ENCODE data around the gene CAPN1. TPM values are rescaled to one million over a fixed set of nuclear protein-coding genes. Genes with fewer than 3 reads are reported as not detected.
"Not testable (repeated sequence)": the region's sequence is repeated elsewhere in the genome, so short reads cannot be mapped to it uniquely, and the experiment has no call there.

CAPN1 gene
- polyA plus RNA-seq, 3 donors: 109 to 112 (median 109) TPM

DNA sequence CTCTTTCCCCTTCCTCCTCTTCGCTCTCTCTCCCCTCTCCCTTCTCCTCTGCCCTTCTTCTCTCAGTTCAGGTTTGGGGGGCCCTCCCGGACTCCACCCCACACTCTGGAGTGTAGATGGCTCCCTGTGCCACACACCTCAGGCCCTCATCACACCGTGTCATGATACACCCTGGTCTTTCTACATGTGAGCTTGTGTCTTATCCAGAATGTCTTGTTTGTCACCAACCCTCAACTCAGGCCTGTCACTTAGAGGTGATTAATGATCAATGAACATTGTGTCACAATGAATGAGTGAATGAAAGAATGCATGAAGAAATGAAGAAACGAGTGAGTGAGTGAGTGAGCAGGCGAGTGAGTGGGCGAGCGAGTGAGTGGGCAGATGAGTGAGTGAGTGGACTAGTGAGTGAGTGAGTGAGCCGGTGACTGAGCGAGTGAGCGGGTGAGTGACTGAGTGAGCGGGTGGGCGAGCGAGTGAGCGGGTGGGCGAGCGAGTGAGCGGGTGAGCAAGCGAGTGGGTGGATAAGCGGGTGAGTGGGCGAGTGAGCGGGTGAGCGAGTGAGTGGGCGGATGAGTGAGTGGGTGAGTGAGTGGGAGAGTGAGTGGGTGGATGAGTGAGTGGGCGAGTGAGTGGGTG lies 33.8 kb downstream of the CAPN1 start:
- no peak for DNase-seq

DNA sequence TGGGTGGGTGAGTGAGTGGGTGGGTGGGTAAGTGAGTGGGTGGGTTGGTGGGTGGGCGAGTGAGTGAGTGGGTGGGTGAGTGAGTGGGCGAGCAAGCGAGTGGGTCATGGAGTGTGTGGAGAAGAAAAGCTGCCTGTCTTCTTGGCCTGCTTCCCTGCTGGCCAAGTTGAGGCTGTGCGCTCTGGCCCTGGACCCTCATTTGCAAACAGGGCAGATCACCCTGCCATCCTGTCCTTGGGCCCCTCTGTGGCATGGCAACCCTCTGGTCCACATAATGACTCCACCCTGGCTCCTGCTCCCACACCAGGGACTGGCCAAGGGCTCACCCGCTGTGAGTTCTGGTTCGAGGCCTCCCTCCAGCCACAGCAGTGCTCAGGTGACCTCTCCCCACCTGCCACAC lies 35.1 kb downstream of the CAPN1 start:
- DNase-seq: no peak

DNA sequence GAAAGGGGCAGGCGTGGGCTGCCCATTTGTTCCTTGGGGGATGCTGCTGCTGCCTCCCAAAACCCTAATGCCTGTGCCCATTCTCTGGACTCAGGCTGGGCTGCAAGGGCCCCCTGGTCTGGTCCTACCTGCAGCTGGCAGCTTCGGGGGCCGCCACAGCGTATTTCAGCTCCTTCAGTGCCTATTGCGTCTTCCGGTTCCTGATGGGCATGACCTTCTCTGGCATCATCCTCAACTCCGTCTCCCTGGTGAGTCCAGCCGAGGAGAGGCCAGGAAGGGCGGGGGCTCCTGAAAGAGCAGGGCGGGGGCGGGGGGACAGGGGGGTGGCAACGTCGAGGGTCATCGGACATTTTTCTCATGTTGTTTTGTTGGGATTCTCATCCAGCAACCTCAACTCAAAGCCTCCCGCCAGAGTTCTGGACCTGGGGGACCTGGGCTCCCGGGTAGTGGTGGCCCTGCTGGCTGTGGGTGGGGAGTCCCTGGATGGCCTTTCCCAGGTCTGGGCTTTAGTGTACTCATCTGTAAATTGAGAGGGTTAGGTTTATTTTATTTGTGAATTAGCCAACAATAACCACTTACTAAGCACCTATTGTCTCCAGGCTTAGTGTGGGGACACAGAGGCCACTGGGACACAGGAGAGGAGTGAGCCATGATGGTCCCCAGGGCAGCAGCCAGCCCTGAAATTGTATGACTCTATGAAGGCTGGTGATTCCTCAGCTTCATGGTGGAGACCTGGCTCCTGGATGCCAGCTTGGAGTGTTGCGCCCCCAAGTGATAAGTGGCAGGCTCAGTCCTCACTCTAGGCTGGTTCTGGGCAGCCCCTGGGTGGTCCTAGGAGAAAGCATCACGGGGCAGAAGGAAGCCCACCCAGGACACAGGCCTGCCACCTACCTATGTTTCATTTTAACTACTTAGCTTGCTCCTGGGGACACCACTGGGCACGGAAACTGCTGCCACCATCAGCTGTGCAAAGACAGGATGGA lies 36.0 kb downstream of the CAPN1 start:
- DNase-seq: no peak

DNA sequence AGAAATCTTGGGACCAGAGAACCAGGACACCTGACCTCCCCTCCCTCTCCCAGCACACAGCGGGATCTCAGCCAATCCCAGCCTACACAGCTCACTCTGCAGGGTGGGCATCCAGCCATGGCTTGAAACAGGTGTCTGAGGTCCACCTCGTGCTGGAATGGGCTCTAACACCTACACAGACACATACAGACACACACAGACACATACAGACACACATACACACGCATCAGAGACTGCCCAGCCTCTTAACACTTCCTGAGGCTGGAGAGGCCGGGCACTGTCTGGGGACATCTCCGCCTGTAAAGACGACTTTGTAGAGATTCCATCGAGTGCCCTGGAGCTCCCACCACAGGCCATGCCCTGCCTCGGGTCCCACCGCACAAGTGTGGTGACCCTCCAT lies 36.7 kb downstream of the CAPN1 start:
- no peak for DNase-seq

DNA sequence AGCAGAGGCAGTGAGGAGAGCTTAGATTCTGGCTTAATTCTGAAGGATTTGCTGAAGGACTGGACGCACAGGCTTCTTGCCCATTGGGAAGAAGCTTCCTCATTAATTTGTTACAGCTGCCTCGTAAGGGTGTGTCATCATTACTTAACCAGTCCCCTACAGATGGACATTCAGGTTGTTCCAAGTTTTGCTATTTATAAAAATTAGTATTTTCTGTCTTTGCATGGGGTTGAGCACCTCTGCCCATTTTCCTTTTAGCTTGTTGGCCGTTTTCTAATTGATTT lies 38.1 kb downstream of the CAPN1 start:
- no peak for DNase-seq

DNA sequence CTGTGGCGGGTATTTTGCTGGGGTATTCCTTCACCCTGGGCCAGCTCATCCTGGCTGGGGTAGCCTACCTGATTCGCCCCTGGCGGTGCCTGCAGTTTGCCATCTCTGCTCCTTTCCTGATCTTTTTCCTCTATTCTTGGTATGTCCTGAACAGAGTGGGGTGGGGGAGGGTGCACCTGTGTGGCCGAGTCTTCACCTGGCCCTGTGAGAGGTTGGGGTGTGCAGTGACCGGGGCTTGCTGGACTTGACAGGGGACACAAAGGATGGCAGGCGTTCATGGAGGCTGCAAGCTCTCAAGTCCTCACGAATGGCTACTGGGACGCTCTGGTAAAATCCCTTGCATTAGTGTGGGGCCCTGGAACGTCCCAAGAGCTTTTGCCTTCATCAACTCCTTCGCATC lies 39.3 kb downstream of the CAPN1 start:
- DNase-seq: no peak

DNA sequence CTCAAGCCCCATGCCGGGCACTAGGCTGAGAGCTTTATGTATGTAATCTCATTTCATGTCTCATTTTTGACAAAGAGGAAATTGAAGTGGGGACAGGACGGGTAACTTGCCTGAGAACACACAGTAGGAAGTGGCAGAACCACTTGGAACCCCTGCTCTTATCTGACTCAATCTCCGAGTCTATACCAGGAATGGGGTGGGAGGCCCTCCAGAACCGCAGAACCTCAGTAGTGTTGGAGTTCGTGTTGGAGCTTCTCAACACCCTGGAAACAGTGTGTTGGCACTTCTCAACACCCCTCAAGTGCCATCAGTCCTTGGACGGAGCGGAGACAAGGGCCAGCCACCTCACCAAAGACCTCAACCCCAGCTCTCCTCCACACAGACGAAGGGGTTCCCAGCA lies 41.3 kb downstream of the CAPN1 start:
- DNase-seq: no peak

DNA sequence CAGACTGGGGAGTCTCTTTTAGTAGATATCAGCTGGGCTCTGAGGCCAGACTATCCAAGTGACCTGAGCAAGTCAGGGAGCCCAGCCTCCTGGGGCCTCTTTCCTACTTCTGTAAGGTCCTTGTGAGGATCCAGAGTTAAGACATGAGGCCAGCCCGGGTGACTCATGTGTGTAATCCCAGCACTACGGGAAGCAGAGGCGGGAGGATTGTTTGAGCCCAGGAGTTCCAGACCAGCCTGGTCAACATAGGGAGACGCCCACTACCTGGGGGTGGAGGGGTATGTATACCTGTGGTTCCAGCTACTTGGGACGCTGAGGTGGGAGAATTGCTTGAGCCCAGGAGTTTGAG lies 43.2 kb downstream of the CAPN1 start:
- no peak for DNase-seq

DNA sequence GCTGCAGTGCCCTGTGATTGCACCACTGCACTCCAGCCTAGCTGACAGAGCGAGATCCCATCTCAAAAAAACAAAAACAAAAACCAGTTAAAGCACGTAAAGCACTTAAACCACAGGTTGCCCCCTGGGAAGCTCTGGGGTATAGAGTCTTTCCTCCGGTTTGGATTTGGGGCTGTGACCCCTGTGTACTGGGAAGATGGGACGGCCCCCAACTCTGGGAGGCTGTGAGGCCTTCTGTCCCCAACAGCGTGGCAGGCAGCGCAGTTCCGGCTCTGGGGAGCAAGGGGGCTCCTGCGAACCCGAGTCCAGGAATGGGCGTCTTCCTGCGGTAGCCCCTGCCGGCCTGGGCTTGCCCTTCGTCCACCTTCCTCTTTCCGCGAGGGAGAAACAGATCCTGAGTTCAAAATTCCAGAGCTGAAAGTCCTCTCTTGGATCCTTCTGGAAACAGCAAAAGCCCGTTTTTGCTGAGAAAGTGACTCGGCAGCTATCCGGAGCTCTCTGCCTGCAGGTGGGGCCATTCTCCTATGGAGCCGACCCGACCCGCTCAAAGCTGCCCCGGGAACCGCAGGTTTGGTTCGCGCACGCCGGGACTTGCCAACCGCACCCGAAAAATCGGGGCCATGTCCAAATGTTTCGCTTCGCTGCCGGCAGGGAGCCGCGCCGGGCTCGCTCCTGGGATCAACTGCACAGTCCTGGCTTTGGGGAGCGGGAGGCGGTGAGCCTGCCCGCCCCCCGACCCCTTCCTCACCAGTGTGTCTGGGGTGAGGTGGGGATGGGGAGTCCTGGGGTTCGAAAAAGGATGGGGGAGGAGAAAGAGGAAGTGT lies 43.8 kb downstream of the CAPN1 start:
- no peak for DNase-seq

DNA sequence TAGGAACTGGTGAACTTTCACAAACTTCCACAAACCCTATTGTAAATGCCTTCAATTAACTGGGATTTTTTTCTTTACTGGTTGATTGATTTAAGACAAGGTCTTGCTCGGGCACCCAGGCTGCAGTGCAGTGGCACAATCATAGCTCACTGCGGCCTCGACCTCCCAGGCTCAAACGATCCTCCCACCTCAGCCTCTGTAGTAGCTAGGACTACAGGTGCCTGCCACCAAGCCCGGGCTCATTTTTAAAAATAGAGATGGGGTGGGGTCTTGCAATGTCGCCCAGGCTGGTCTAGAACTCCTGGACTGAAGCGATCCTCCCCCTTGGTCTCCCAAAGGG lies 44.3 kb downstream of the CAPN1 start:
- no peak for DNase-seq

DNA sequence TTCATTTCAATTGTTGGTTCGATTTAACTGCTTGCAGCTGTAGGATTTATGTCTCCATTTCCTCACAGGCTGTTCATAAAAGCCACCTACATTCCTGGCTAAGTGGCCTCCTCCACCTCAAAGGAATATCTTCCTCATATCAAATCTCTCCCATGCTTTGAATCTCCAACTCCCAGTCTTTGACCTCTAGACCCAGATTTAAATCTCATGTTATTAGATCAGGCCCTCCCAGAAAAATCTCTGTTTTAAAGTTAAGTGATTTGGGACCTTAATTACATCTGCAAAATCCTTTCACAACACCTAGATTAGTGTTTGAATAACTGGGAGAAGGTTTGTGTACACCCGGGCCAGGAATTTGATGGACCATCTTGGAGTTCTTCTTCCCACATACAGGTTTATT lies 46.2 kb downstream of the CAPN1 start:
- no peak for DNase-seq

DNA sequence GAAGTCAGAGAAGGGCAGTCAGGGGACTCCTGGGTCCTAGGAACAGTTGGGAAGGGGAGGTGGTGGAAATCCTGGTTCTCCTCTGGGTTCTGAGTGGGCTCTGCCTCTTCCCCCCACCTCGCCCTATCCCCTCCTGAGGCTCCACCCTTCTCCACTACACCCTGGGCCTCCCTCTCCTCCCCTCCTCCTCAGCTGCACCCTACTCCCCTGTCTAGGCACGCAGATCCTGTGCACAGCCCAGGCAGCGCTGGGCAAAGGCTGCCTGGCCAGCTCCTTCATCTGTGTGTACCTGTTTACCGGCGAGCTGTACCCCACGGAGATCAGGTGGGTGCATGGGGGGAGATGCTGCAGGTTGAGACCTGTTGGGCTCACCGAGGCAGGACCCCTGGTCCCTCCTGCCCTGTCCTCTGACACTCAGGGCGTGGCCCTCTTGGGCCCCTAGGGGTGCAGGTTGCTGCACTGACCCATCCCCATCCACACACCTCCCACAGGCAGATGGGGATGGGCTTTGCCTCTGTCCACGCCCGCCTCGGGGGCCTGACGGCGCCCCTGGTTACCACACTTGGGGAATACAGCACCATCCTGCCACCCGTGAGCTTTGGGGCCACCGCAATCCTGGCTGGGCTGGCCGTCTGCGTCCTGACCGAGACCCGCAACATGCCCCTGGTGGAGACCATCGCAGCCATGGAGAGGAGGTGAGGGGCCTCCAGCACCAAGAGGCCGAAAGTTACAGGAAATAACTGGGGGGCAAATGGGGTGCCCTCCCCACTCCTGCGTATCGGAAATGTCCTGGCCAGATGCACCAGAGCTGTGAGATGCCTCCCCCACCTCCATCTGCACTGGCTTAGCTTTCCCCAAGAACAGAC lies 54.7 kb downstream of the CAPN1 start:
- no peak for DNase-seq

DNA sequence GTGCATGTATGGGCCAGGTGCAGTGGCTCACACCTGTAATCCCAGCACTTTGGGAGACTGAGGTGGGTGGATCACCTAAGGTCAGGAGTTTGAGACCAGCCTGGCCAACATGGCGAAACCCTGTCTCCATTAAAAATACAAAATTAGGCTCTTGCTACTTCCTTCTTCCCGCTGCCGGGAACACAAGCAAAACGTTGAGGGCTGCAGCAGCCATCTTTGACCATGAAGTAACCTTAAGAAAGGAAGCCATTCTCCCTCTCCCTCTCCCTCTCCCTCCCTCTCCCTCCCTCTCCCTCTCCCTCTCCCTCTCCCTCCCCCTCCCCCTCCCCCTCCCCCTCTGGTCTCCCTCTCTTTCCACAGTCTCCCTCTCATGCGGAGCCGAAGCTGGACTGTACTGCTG lies 56.6 kb downstream of the CAPN1 start:
- DNase-seq: not testable (repeated sequence)

DNA sequence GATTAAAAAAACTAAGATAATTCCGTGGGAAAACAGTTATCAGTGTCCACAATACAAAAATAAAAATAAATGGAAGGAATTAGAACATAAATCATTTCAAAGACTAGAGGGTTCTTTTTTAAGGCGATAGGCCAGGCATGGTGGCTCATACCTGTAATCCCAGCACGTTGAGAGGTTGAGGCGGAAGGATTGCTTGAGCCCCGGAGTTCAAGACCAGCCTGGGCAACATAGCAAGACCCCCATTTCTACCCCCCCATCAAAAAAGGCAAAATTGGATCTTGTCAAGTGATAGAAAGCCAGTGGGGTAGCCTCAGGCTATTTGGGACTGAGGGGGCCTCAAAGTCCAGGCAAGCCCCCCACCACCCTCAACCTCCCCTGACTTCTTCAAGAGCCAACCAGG lies 59.4 kb downstream of the CAPN1 start:
- DNase-seq: no peak

DNA sequence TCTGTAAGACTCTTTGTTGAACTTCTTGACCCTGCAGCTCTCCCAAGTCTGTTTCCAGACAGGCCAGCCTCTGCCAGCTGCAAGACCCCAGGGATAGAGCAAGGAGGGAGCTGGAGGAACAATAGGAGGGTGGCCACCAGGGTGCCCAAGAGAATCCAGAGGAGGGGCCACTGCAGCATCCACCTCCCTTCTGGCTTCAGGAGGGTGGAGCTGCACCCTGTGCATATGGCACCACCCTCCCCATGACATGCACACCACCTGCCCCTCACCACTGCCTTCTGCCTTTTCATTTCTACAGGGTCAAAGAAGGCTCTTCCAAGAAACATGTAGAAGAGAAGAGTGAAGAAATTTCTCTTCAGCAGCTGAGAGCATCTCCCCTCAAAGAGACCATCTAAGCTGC lies 60.0 kb downstream of the CAPN1 start:
- no peak for DNase-seq

DNA sequence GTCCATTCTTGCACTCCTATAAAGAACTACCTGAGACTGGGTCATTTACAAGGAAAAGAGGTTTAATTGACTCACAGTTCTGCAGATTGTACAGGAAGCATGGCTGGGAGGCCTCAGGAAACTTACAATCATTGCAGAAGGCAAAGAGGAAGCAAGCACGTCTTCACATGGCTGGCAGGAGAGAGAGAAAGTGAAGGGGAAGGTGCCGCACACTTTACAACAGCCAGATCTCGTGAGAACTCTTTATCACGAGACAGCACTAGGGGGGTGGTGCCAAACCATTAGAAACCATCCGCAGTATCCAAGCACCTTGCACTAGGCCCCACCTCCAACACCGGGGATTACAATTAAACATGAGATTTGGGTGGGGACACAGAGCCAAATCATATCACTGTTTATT lies 60.7 kb downstream of the CAPN1 start:
- DNase-seq: no peak

DNA sequence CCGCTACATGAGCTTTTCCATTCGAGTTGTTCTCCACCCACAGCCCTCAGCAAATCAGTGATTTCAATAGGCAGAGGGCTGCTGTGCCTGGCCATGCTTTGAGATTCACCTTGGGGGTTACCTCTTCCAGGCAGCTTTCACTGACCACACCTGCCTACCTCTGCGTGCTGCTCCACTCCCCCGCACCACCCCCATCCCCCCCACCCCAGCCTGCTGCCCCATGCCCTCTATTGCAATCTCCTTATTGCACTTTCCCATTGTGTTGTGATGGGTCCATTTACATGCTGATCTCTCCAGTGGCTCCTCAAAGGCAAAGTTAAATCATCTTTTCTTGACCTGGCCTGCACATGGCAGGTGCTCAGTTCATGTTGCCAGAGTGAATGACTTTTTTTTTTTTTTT lies 62.1 kb downstream of the CAPN1 start:
- DNase-seq: no peak

DNA sequence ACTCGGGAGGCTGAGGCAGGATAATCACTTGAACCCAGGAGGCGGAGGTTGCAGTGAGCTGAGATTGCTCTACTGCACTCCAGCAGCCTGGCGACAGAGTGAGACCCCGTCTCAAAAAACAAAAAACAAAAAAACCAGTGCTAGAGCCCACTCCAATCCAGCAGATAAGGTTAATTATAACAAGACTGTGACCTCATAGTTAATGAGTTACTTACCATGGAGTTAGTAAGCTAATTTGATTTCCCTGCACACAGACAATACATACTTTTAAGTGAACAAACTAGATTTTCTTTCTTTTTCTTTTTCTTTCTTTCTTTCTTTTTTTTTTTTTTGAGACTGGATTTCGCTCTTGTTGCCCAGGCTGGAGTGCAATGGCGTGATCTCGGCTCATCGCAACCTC lies 63.3 kb downstream of the CAPN1 start:
- not testable (repeated sequence) for DNase-seq

DNA sequence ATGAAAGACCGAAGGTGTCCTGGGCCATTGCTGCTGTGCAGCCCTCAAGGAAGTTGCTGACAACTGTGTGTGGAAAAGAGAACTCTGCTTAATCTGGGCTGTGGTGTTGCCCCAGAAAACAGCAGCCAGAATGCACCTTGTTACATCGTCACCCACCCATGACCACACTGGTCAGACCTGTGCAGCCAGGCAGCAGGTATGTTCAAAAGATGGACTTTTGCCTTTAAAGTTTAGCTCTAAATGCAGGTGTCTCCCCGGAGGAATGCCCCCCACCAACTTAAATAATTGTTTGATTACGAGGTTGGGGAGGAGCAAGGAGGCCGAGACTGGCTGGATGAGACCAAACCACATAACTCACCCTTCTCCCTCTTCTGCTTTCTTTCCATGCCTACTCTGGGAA lies 64.8 kb downstream of the CAPN1 start:
- no peak for DNase-seq

DNA sequence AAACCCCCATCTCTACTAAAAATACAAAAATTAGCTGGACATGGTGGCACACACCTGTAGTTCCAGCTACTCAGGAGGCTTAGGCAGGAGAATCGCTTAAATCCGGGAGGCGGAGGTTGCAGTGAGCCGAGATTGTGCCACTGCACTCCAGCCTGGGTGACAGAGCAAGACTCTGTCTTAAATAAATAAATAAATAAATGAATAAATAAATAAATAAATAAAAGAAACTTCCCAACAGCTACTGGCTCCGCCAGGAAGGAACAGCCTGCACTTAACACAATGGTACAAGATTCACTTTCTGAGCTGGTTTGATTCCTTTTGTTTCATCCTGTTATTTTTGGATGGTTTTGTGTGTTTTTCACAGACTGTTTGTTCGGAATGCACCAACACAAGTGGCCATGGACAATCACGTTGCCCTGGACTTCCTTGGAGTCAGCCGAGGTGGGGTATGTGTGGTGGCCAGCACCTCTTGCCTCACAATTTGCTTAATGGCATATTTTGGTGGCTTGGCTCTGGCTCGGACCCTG lies 66.5 kb downstream of the CAPN1 start:
- DNase-seq: not testable (repeated sequence)

DNA sequence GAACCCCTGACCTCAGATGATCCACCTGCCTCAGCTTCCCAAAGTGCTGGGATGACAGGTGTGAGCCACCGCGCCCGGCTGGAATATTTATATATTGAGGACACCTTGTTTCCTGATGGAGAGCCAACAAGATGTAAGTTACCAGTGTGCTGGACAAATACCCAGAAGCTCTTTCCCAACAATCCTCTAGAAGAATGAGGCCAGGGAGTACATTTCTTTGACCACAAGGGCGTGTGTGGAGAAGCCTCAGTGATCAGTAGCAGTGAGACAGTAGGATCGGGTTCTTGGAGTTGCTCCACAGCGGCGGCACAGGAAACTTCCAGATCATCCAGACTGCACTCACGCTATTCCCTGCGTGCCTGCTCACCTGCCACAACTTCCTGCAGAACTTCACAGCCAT lies 69.7 kb downstream of the CAPN1 start:
- no peak for DNase-seq

DNA sequence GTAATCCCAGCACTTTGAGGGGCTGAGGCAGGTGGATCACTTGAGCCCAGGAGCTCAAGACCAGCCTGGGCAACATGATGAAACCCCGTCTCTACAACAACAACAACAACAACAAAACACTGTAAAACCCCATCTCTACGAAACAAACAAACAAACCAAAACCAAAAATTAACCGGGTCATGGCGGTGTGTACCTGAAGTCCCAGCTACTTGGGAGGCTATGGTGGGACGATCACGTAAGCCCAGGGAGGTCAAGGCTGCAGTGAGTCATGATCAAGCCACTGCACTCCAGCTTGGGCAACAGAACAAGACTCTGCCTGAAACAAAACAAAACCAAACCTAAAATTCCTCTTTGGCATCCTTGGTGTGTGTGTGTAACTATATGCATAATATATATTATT lies 73.0 kb downstream of the CAPN1 start:
- no peak for DNase-seq
